ENCODE results near the gene ANKH.

ANKH gene

DNA sequence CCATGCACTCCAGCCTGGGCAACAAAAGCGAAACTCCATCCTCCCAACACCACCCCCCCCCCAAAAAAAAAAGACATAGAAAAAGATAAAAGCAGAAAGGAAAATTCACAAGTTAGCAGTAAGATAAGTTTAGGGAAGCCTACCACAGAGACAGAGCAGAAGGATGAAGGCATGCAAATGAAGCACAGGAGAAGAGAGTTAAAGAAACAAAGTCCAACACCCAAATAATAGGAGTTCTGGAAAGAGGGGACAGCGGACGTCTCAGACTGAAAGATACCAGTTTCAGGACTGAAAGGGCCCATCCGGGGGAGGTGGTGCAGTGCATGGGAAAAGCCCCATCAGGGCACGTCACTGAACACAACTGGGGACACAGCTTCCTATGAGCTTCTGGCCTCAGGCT, 152.8 kb downstream of the ANKH start:
- Histone ChIP-seq H2AFZ (ENCODE audit: low read depth, low read length) (no peak overlapping the region), H3K36me3 (ENCODE audit: insufficient read depth, low read length) (peaks cover 13% of the 10 kb centered on the region)

DNA sequence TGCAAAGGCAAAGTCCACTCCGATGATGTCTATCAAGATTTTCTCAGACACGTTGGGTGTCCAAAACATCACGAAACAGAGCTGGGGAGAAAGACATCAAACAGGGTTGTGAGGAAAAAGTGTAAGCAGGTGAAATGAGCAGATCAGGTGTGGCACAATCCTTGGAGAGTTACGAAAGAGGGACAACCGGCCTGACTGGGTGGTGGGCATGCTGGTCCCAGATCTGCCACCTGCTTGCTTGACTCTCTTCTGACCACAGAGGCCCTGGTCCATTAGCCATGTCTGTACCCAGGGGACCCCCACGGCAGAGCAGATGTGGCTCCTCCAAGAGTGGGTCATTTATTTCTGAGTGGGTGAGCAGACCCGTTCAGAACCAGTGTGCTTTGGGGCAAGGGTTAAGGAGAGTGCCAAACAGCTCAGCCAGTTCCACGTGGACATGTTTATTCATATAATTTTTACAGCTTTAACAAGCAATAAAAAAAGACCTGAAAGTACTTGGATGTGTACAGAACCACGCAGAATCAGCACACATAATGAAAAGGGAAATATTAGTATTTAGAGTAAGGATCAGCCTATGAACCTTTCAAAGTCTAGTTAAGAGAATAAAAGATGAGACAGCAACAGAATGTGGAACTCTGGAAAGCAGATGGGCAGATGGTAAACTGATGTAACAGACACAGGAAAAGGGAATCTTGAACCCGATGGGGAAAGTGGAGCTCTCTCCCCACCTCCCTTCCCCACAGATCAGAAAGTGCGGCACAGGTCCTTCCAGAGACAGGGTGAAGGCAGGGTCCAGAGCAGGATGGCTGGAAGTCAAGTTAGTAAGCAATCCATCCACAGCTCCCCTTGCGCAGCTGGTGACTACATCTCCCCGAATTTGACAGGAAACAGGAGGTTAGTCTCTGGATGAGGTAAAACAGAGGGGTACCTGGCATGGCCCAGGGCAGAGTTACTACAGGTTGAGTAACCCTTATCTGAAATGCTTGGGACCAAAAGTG, 154.5 kb downstream of the ANKH start:
- H3K27me3 ChIP-seq (ENCODE audit: insufficient read depth, low read length): no peaks in the 10 kb centered on the region
- H3K36me3 ChIP-seq (ENCODE audit: insufficient read depth, low read length): peaks cover 28% of the 10 kb centered on the region
- peaks cover 4% of the 10 kb centered on the region for H3K9me3 ChIP-seq (ENCODE audit: low read length)
- no peak overlapping the region for H3K4me3 ChIP-seq (ENCODE audit: low read length)
- no peak overlapping the region for H2AFZ ChIP-seq (ENCODE audit: low read depth, low read length)
- H3K4me1 ChIP-seq (ENCODE audit: insufficient read depth, low read length): no peaks in the 10 kb centered on the region

More for the DNA sequence above, 152.8 kb downstream of the ANKH start:
- no peaks in the 10 kb centered on the region for H3K27me3 ChIP-seq (ENCODE audit: insufficient read depth, low read length)
- no peak overlapping the region for H3K4me3 ChIP-seq (ENCODE audit: low read length)
- peaks cover 4% of the 10 kb centered on the region for H3K9me3 ChIP-seq (ENCODE audit: low read length)
- H3K4me1 ChIP-seq (ENCODE audit: insufficient read depth, low read length): no peaks in the 10 kb centered on the region

DNA sequence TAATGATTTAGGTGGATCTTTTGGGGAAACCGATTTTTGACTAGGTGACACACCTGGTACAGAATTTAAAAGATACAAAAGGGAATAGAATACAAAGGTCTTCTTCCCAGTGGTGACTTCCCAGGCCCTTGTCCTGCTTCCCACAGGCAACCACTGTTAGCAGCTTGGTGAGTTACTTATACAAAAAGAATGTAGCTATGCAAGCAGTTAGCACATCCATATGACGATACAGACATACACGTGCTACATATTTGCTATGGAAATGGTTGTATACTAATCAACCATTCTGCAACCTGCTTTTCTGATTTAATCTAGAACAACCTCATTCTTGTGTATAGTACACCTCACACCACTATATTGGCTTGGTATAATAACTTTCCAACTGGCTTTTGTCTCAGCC, 156.1 kb downstream of the ANKH start:
- H3K4me1 ChIP-seq (ENCODE audit: insufficient read depth, low read length): no peaks in the 10 kb centered on the region
- H3K4me3 ChIP-seq (ENCODE audit: low read length): no peak overlapping the region
- H3K27me3 ChIP-seq (ENCODE audit: insufficient read depth, low read length): no peaks in the 10 kb centered on the region
- no peak overlapping the region for H2AFZ ChIP-seq (ENCODE audit: low read depth, low read length)
- peaks cover 6% of the 10 kb centered on the region for H3K9me3 ChIP-seq (ENCODE audit: low read length)
- peaks cover 43% of the 10 kb centered on the region for H3K36me3 ChIP-seq (ENCODE audit: insufficient read depth, low read length)

DNA sequence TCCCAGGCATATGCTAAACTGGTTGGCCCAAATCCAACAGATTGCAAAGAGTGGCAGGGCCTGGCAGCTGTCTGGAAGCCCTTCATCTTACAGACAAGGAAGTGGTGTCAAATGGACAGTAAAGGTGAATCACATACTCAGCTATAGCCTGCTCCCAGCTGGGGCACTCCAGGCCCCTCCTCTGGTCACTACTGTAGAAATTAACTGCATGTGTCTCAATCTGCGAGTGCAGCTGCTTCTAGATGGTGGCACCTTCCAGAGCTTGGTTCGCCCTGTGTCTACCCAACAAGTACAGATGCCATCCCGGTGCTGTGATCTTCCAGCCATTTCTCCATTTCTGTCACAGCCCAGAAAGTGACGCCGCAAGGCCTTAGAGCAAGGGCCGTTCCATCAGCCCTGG, 156.9 kb downstream of the ANKH start:
- Histone ChIP-seq H3K9me3 (ENCODE audit: low read length) (peaks cover 6% of the 10 kb centered on the region), H3K36me3 (ENCODE audit: insufficient read depth, low read length) (peaks cover 48% of the 10 kb centered on the region), H2AFZ (ENCODE audit: low read depth, low read length) (no peak overlapping the region), H3K4me1 (ENCODE audit: insufficient read depth, low read length) (peaks cover 4% of the 10 kb centered on the region), H3K27me3 (ENCODE audit: insufficient read depth, low read length) (no peaks in the 10 kb centered on the region), H3K4me3 (ENCODE audit: low read length) (no peak overlapping the region)

DNA sequence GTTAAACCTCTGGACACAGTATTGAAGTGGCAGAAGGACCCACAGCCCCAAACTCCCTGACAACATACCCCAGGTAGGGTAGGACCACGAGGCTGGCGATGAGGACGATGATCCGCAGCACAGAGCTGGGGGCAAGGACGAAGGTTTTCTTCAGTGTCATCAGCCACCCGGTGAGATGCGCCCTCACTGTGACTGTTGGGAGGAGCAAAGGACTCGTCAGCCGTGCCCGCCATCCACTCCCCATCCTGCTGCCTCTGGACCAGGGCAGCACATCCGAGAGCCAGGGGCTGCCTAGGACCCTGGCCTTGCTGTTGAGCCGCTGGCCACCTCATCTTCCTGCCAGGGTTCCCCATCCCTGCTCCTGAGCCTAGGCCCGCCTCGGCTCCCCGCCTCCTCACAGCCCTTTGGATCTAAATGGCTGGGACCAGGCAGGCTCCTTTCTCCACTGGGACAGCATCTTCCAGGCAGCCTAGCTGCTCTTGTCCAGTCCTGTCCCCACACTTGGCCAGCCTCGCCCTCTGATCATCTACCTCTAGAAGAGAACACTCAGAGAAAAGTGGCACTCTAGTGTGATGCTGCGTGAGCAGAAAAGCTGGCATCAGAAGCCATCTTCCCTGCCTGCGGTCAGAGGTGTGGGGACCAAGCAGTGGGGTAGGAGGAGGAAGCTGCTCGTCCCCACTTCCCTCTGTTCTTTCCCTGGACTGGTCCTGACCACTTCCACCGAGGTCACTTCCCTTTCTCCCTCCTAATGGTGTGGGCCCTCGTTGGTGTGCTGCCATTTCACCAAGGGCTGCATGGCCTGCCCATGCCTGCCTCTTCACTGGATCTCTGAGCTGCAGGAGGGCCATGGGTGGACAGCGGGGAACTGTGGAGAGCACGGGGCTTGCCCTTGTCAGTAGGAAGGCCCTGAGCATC, 157.8 kb downstream of the ANKH start:
- H3K4me1 ChIP-seq (ENCODE audit: insufficient read depth, low read length): peaks cover 11% of the 10 kb centered on the region
- H3K36me3 ChIP-seq (ENCODE audit: insufficient read depth, low read length): peaks cover 48% of the 10 kb centered on the region
- no peak overlapping the region for H2AFZ ChIP-seq (ENCODE audit: low read depth, low read length)
- H3K9me3 ChIP-seq (ENCODE audit: low read length): peaks cover 6% of the 10 kb centered on the region
- no peaks in the 10 kb centered on the region for H3K27me3 ChIP-seq (ENCODE audit: insufficient read depth, low read length)
- no peak overlapping the region for H3K4me3 ChIP-seq (ENCODE audit: low read length)

DNA sequence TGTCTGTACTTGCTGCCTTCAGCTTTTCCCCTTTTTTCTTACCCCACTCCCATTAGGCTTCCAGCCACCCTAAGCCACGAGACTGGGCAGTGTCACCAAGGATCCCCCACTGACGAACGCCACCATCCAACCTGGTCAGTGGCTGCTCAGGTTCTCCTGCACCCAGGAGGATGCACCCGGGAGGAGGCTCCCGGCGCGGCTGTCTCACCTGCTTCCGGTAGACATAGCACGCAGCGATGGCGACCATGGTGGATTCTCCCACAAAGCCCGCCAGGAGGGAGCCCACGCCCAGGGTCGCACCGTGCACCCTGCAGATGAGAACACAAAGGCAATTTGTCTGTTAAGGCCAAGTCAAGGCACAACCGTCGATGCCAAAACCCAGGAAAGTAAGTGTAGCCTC, 158.9 kb downstream of the ANKH start:
- no peaks in the 10 kb centered on the region for H3K27me3 ChIP-seq (ENCODE audit: insufficient read depth, low read length)
- H3K36me3 ChIP-seq (ENCODE audit: insufficient read depth, low read length): peaks cover 54% of the 10 kb centered on the region
- no peak overlapping the region for H2AFZ ChIP-seq (ENCODE audit: low read depth, low read length)
- H3K4me3 ChIP-seq (ENCODE audit: low read length): no peak overlapping the region
- peaks cover 6% of the 10 kb centered on the region for H3K9me3 ChIP-seq (ENCODE audit: low read length)
- peaks cover 11% of the 10 kb centered on the region for H3K4me1 ChIP-seq (ENCODE audit: insufficient read depth, low read length)

DNA sequence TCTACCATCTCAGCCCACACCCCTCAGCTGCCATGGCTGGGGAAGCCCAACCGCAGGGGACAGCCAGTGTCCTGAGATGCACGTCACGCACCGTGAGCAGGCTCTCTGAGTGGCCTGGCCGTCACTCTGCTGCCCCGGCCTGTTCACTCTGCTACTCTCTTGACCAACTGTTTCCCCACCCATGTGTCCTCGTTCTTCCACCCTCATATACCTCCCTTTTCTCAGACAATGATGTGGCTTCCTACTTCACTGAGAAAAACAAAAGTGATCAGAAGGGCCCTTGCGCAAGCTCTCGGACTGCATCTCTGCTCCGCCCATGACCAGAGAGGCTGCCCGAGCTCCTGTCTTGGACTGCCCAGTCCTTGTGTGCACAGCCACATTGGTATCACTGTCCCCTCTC, 159.4 kb downstream of the ANKH start:
- H3K27me3 ChIP-seq (ENCODE audit: insufficient read depth, low read length): no peaks in the 10 kb centered on the region
- H3K36me3 ChIP-seq (ENCODE audit: insufficient read depth, low read length): peaks cover 57% of the 10 kb centered on the region
- H3K9me3 ChIP-seq (ENCODE audit: low read length): peaks cover 6% of the 10 kb centered on the region
- H3K4me1 ChIP-seq (ENCODE audit: insufficient read depth, low read length): peaks cover 11% of the 10 kb centered on the region
- no peak overlapping the region for H3K4me3 ChIP-seq (ENCODE audit: low read length)
- H2AFZ ChIP-seq (ENCODE audit: low read depth, low read length): no peak overlapping the region

DNA sequence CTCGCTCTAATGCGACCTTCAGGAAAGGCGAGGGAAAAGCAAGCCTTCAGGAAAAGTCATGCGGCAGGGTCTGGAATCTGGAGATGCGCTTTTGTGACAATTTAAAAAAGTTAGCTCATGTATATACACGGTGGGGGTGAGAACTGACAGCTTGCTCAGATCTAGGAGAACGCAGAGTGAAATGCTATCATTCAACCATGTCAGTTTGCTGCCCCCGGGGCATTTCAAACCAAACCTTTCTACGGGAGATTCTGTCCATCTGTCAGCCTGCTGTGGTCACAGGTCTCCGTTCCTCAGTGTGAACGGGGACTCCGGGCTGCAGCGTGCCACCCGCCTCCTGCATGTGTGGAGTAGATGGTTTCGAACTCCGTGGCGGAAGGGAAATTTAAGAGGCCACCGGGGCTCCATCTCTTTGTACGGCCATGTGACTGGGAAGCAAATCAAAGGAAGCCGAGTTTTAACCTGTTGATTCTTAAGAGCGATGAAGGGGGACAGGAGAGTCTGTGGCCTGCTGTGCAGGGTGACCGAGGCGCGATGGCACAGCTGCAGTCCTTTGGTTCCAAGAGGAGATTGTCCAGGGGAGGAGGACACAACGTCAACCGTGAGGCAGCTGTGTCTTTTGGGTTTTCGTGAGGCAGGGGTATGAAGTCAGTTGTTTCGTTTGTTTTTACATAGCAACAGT, 161.1 kb downstream of the ANKH start:
- H3K4me3 ChIP-seq (ENCODE audit: low read length): no peak overlapping the region
- no peaks in the 10 kb centered on the region for H3K27me3 ChIP-seq (ENCODE audit: insufficient read depth, low read length)
- peaks cover 11% of the 10 kb centered on the region for H3K4me1 ChIP-seq (ENCODE audit: insufficient read depth, low read length)
- H3K36me3 ChIP-seq (ENCODE audit: insufficient read depth, low read length): peaks cover 59% of the 10 kb centered on the region
- H3K9me3 ChIP-seq (ENCODE audit: low read length): peaks cover 4% of the 10 kb centered on the region
- H2AFZ ChIP-seq (ENCODE audit: low read depth, low read length): no peak overlapping the region

DNA sequence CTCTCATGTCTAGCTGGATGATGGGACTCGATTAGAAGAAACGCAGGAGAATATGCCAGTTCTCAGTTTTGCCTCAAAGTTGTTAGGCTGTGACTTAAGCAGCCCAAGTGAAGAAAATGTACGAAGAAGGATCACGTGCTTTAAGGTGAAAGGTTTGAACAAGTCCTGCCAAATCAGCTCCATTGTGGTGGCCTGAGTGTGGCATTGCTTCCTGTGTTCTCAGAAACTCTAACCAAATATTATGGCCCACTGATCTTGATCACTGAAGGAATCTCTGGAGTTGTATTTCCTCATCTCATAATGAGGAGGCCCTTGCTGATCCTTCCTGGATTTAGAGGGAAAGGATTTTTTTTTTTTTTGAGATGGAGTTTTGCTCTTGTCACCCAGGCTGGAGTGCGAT, 163.0 kb downstream of the ANKH start:
- Histone ChIP-seq H3K36me3 (ENCODE audit: insufficient read depth, low read length) (peaks cover 59% of the 10 kb centered on the region), H3K9me3 (ENCODE audit: low read length) (peaks cover 2% of the 10 kb centered on the region), H3K27me3 (ENCODE audit: insufficient read depth, low read length) (no peaks in the 10 kb centered on the region), H3K4me1 (ENCODE audit: insufficient read depth, low read length) (peaks cover 11% of the 10 kb centered on the region), H2AFZ (ENCODE audit: low read depth, low read length) (no peak overlapping the region), H3K4me3 (ENCODE audit: low read length) (no peak overlapping the region)

DNA sequence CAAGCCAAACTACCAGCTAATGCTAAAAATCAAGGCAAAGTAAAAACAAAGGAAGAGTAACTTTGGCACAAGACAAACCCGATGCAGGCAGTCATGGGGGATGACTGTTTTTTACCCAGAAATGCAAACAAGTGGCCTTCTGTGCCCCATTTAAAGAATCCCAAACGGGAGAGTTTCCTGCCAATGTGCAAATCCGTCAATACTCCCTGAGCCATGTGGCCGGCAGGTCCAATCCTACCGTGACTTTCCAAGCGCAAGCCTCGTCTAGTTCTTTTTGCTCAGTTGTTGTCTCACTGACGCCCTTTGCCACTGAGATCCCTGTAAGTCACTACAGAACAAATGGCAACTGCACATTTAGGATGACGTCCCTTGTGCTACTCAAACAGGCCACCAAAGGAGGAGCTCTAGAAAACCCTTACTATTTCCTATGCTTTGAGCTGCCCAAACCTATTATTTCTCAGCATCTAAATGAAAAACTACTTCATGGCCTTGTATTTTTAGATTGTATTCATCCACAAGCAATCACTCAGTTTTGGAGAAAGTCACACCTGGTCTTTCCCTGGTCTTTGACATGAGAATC, 163.7 kb downstream of the ANKH start:
- Histone ChIP-seq H3K27me3 (ENCODE audit: insufficient read depth, low read length) (no peaks in the 10 kb centered on the region), H3K4me1 (ENCODE audit: insufficient read depth, low read length) (peaks cover 11% of the 10 kb centered on the region), H3K36me3 (ENCODE audit: insufficient read depth, low read length) (peaks cover 54% of the 10 kb centered on the region), H3K9me3 (ENCODE audit: low read length) (peaks cover 2% of the 10 kb centered on the region), H2AFZ (ENCODE audit: low read depth, low read length) (no peak overlapping the region), H3K4me3 (ENCODE audit: low read length) (no peak overlapping the region)

DNA sequence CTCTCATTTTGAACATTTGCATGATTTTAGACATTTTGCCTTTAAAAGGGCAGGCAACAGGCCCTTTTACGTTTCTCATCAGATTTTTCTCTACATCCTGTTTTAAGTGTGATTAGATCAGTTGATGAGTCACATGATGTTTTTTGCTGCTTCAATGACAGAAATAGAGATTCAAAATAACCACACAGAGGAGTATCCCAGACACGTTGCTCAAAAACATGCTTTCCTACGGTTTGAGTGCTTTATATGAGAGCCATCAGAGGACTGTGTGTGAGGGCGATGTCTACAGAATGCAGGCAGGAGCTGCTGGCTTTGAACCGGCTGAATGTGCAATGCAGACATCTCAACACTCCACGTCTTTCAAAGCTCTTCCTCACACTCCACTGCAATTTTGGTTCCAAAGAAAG, 165.0 kb downstream of the ANKH start:
- Histone ChIP-seq H3K36me3 (ENCODE audit: insufficient read depth, low read length) (peaks cover 48% of the 10 kb centered on the region), H3K4me3 (ENCODE audit: low read length) (no peak overlapping the region), H3K9me3 (ENCODE audit: low read length) (no peaks in the 10 kb centered on the region), H3K4me1 (ENCODE audit: insufficient read depth, low read length) (peaks cover 11% of the 10 kb centered on the region), H2AFZ (ENCODE audit: low read depth, low read length) (no peak overlapping the region), H3K27me3 (ENCODE audit: insufficient read depth, low read length) (no peaks in the 10 kb centered on the region)

DNA sequence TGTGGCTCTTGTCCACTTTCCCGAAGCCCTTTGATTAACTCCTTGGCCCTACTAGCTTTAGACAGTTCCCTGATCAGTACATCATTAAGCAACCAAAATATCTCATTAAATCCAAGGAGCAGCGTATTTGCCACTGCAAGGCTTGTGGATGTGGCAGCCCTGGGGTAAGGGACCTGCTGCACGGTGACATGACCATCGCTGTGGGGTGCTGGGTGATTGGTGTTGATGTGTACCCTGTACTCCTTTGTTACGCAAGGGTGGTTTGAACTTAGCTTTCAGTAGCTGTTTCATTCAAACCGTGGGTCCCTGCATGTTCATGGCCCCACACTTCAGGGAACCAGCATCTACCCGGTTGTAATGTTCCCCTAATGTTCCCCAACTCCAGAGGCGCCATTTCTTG, 166.0 kb downstream of the ANKH start:
- H2AFZ ChIP-seq (ENCODE audit: low read depth, low read length): no peak overlapping the region

More for the DNA sequence above, 166.0 kb downstream of the ANKH start:
- no peak overlapping the region for H3K4me3 ChIP-seq (ENCODE audit: low read length)
- H3K27me3 ChIP-seq (ENCODE audit: insufficient read depth, low read length): no peaks in the 10 kb centered on the region
- peaks cover 11% of the 10 kb centered on the region for H3K4me1 ChIP-seq (ENCODE audit: insufficient read depth, low read length)
- H3K36me3 ChIP-seq (ENCODE audit: insufficient read depth, low read length): peaks cover 40% of the 10 kb centered on the region
- H3K9me3 ChIP-seq (ENCODE audit: low read length): no peaks in the 10 kb centered on the region
